Measurements from ENCODE around the gene CELF1. TPM values are rescaled to one million over a fixed set of nuclear protein-coding genes. Genes with fewer than 3 reads are reported as not detected.

The CELF1 gene
- total and polyA plus RNA-seq, 2 experiments from 2014 or later, result 124 to 233 TPM

- Mint-ChIP-seq H3K36me3 (ENCODE audit: low read depth) (no peaks in the 10 kb centered on the region), H3K4me3 (no peak overlapping the region), H3K9me3 (no peaks in the 10 kb centered on the region; the same call in 2 of the 3 replicates), H3K4me1 (no peaks in the 10 kb centered on the region), H3K27me3 (ENCODE audit: insufficient read depth, low read depth, poor library complexity) (peaks cover 6% of the 10 kb centered on the region), H3K27ac (no peak overlapping the region)
- no peak for ATAC-seq
- TF ChIP-seq POLR2AphosphoS5 (IDR thresholded peaks at IDR 0.05; ENCODE audit: low read depth) (no peak), ZNF331 (CRISPR knock-in tag; IDR thresholded peaks at IDR 0.05; ENCODE audit: low read depth) (no peak), ZNF114 (CRISPR knock-in tag; IDR thresholded peaks at IDR 0.05) (no peak)
- Histone ChIP-seq H3K27ac (ENCODE audit: low read depth) (no peak overlapping the region), H3K79me2 (replicated peaks; ENCODE audit: insufficient read depth) (no peaks in the 10 kb centered on the region), H3K36me3 (ENCODE audit: insufficient read depth) (no peaks in the 10 kb centered on the region), H3K4me3 (no peak overlapping the region), H3K27me3 (ENCODE audit: insufficient read depth) (no peaks in the 10 kb centered on the region), H3F3A (replicated peaks; ENCODE audit: low read depth) (no peaks in the 10 kb centered on the region), H4K20me1 (replicated peaks; ENCODE audit: insufficient read depth) (no peaks in the 10 kb centered on the region), H2AFZ (no peak overlapping the region), H3K4me1 (ENCODE audit: insufficient read depth) (no peaks in the 10 kb centered on the region), H3K9me2 (ENCODE audit: insufficient read depth) (no peaks in the 10 kb centered on the region), H3K4me2 (no peak overlapping the region)
- DNase-seq (ENCODE audit: low spot score), result no peak
Measured at GRCh38 chr11:47431356-47432083, 121.4 kb downstream of the CELF1 start.

- Mint-ChIP-seq H3K4me1 (peaks cover 2% of the 10 kb centered on the region; the same call in 2 of the 3 replicates), H3K36me3 (ENCODE audit: low read depth) (peaks cover 8% of the 10 kb centered on the region), H3K27me3 (ENCODE audit: insufficient read depth, low read depth, poor library complexity) (peaks cover 9% of the 10 kb centered on the region), H3K4me3 (no peak overlapping the region), H3K9me3 (no peaks in the 10 kb centered on the region), H3K27ac (no peak overlapping the region)
- DNase-seq (ENCODE audit: low spot score) (no peak), ATAC-seq (no peak)
- Histone ChIP-seq H4K20me1 (replicated peaks; ENCODE audit: insufficient read depth) (no peaks in the 10 kb centered on the region), H3K79me2 (replicated peaks; ENCODE audit: insufficient read depth) (peaks cover 5% of the 10 kb centered on the region), H3K27me3 (ENCODE audit: insufficient read depth) (no peaks in the 10 kb centered on the region), H3K4me2 (no peak overlapping the region), H3K4me1 (ENCODE audit: insufficient read depth) (peaks cover under 1% of the 10 kb centered on the region; the same call in 1 of the 2 replicates), H3K27ac (ENCODE audit: low read depth) (no peak overlapping the region), H3F3A (replicated peaks; ENCODE audit: low read depth) (no peaks in the 10 kb centered on the region), H3K4me3 (no peak overlapping the region), H3K36me3 (ENCODE audit: insufficient read depth) (no peaks in the 10 kb centered on the region), H3K9me2 (ENCODE audit: insufficient read depth) (no peaks in the 10 kb centered on the region), H2AFZ (no peak overlapping the region)
- TF ChIP-seq CTCF (conservative IDR thresholded peaks at IDR 0.05; ENCODE audit: low read depth in 2 of 2), result no peak
- TF ChIP-seq REST (IDR thresholded peaks at IDR 0.05; ENCODE audit: unreplicated experiment), result no peak
- no peak for TF ChIP-seq ETS1 (IDR thresholded peaks at IDR 0.05)
- no peak for TF ChIP-seq CREB1 (CRISPR knock-in tag; IDR thresholded peaks at IDR 0.05; ENCODE audit: low read depth)
- TF ChIP-seq ZNF331 (CRISPR knock-in tag; IDR thresholded peaks at IDR 0.05; ENCODE audit: low read depth), result no peak
- TF ChIP-seq EZH2phosphoT487 (IDR thresholded peaks at IDR 0.05; ENCODE audit: unreplicated experiment), result no peak
- TF ChIP-seq NANOG (IDR thresholded peaks at IDR 0.05; ENCODE audit: borderline replicate concordance), result no peak
- TF ChIP-seq STAT1 (IDR thresholded peaks at IDR 0.05; ENCODE audit: unreplicated experiment), result no peak
Measured at GRCh38 chr11:47430524-47430923, 122.4 kb downstream of the CELF1 start.

Measured in GM23338 (cell line).